ENCODE measurements around the gene ERMP1.
A peak's percentile ranks its signal among the peaks of the same experiment; 100 is the strongest.
"Not testable (repeated sequence)": the region's sequence is repeated elsewhere in the genome, so short reads cannot be mapped to it uniquely, and the experiment has no call there.

The ERMP1 gene

GRCh38 chr9:5813824-5814223 is 19.1 kb downstream of the ERMP1 start:
- no peak overlapping the region for H3K4me3 ChIP-seq (ENCODE audit: low read length)
- no peaks in the 10 kb centered on the region for H3K9me3 ChIP-seq (ENCODE audit: control insufficient read depth, low read length)
- no peaks in the 10 kb centered on the region for H3K4me1 ChIP-seq (ENCODE audit: control insufficient read depth, insufficient read depth, low read length)
- H3K9ac ChIP-seq (ENCODE audit: low read length) = no peak overlapping the region
- H3K36me3 ChIP-seq (ENCODE audit: control insufficient read depth, insufficient read depth, low read length, severe bottlenecking) = peaks cover 5% of the 10 kb centered on the region
- no peaks in the 10 kb centered on the region for H3K27me3 ChIP-seq (replicated peaks; ENCODE audit: control insufficient read depth, insufficient read depth, low read length)
- no peak for DNase-seq (ENCODE audit: low read depth)

- no peaks in the 10 kb centered on the region for H3K9me3 ChIP-seq (ENCODE audit: control insufficient read depth, low read length)
- no peak overlapping the region for H3K9ac ChIP-seq (ENCODE audit: low read length)
- DNase-seq (ENCODE audit: low read depth) = no peak
- H3K36me3 ChIP-seq (ENCODE audit: control insufficient read depth, insufficient read depth, low read length, severe bottlenecking) = peaks cover 5% of the 10 kb centered on the region
- H3K27me3 ChIP-seq (replicated peaks; ENCODE audit: control insufficient read depth, insufficient read depth, low read length) = no peaks in the 10 kb centered on the region
- no peak overlapping the region for H3K4me3 ChIP-seq (ENCODE audit: low read length)
- H3K4me1 ChIP-seq (ENCODE audit: control insufficient read depth, insufficient read depth, low read length) = no peaks in the 10 kb centered on the region
These were observed 21.2 kb downstream of the ERMP1 start for GRCh38 chr9:5811751-5812150.

DNA sequence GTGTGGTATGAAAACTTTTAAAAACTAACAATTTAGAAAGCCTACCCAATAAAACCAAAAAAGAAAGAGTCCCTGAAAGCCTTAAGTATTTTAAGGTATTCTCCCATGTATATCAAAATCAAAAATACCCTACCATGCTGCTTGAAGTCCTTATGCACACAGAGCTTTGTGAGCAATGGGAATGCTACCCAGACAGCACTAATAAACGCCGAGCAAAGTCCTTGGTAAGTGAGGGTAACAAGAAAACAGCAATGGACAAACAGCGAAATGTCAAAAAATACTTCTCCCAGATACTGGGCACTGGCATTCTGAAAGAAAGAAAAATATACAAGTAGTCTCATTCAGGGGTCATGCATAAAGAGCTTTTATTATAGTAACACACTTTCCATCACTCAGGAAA is 27.4 kb downstream of the ERMP1 start:
- Histone ChIP-seq H3K4me1 (ENCODE audit: control insufficient read depth, insufficient read depth, low read length) (peaks cover 7% of the 10 kb centered on the region), H3K9ac (ENCODE audit: low read length) (no peak overlapping the region), H3K9me3 (ENCODE audit: control insufficient read depth, low read length) (no peaks in the 10 kb centered on the region), H3K36me3 (ENCODE audit: control insufficient read depth, insufficient read depth, low read length, severe bottlenecking) (no peaks in the 10 kb centered on the region), H3K4me3 (ENCODE audit: low read length) (no peak overlapping the region), H3K27me3 (replicated peaks; ENCODE audit: control insufficient read depth, insufficient read depth, low read length) (no peaks in the 10 kb centered on the region)
- DNase-seq (ENCODE audit: low read depth) = no peak

DNA sequence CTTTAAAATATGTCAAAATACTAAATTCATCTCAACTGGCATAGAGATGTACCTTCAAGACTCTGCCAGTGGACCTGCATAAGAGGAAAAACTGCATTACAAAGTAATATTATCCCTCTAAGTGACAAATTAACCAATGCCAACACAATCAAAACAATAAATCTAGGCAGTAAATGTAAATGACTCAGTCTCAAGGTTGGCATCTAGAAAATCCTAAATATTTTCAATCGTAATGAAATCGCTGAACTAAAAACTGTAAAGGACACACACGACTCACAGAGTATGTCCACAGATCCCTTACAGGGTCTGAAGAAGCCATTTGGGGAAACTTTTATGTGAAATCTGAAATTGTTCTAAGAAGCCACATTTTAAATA is 31.2 kb downstream of the ERMP1 start:
- no peak for DNase-seq (ENCODE audit: low read depth)
- H3K27me3 ChIP-seq (replicated peaks; ENCODE audit: control insufficient read depth, insufficient read depth, low read length) = no peaks in the 10 kb centered on the region
- H3K9ac ChIP-seq (ENCODE audit: low read length) = no peak overlapping the region
- peaks cover 12% of the 10 kb centered on the region for H3K4me1 ChIP-seq (ENCODE audit: control insufficient read depth, insufficient read depth, low read length)
- H3K9me3 ChIP-seq (ENCODE audit: control insufficient read depth, low read length) = no peaks in the 10 kb centered on the region
- H3K4me3 ChIP-seq (ENCODE audit: low read length) = no peak overlapping the region
- no peaks in the 10 kb centered on the region for H3K36me3 ChIP-seq (ENCODE audit: control insufficient read depth, insufficient read depth, low read length, severe bottlenecking)

DNA sequence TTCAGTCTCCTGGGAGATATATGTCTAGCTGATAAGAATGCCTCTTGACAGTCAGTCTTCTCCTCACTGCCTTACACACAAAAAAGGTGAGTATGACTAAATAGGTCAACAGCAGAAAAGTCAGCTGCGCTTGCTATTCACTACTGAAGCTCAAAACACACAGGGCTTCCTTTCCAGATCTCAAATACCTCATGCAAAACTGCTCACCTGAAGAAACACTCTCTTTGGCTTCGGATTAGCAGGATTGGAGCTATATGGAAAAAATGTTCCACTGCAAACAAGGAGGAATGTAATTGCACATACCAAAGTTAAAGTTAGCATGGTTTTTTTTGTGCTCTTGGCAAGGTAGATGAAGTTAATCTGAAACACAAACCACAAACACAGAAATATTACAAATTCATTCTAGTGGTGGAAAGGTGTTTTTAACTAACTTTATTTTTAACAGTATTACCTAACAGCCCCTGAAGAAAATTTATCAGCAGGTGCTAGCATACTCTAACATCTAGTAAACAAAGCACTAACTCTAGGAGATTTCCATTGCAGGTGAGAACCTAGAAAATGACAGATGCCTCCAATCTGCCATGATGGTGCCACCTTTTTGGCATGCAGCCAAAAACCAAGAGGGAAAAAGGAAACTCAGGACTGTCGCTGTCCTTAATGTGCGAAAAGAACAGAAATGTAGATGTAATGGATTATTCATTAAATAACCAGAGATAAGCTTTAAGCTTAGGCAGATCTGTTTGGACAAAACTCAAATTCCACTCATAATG is 31.8 kb downstream of the ERMP1 start:
- DNase-seq (ENCODE audit: low read depth) = peak; percentile 17
- H3K9me3 ChIP-seq (ENCODE audit: control insufficient read depth, low read length) = no peaks in the 10 kb centered on the region
- H3K27me3 ChIP-seq (replicated peaks; ENCODE audit: control insufficient read depth, insufficient read depth, low read length) = no peaks in the 10 kb centered on the region
- no peak overlapping the region for H3K4me3 ChIP-seq (ENCODE audit: low read length)
- no peaks in the 10 kb centered on the region for H3K36me3 ChIP-seq (ENCODE audit: control insufficient read depth, insufficient read depth, low read length, severe bottlenecking)
- peaks cover 12% of the 10 kb centered on the region for H3K4me1 ChIP-seq (ENCODE audit: control insufficient read depth, insufficient read depth, low read length)
- no peak overlapping the region for H3K9ac ChIP-seq (ENCODE audit: low read length)

DNA sequence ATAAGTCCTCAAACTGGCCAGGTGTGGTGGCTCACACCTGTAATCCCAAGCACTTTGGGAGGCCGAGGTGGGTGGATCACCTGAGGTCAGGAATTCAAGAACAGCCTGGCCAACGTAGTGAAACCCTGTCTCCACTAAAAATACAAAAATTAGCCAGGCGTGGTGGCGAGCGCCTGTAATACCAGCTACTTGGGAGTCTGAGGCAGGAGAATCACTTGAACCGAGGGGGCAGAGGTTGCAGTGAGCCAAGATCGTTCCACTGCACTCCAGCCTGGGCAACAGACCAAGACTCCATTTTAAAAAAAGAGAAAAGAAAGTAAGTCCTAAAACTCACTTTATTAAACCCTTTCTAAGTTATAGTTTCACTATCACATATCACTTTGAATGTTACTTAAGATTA is 32.5 kb downstream of the ERMP1 start:
- H3K9me3 ChIP-seq (ENCODE audit: control insufficient read depth, low read length); H3K27me3 ChIP-seq (replicated peaks; ENCODE audit: control insufficient read depth, insufficient read depth, low read length); H3K4me3 ChIP-seq (ENCODE audit: low read length); H3K9ac ChIP-seq (ENCODE audit: low read length); H3K36me3 ChIP-seq (ENCODE audit: control insufficient read depth, insufficient read depth, low read length, severe bottlenecking); DNase-seq (ENCODE audit: low read depth): not testable (repeated sequence)
- peaks cover 12% of the 10 kb centered on the region for H3K4me1 ChIP-seq (ENCODE audit: control insufficient read depth, insufficient read depth, low read length)

DNA sequence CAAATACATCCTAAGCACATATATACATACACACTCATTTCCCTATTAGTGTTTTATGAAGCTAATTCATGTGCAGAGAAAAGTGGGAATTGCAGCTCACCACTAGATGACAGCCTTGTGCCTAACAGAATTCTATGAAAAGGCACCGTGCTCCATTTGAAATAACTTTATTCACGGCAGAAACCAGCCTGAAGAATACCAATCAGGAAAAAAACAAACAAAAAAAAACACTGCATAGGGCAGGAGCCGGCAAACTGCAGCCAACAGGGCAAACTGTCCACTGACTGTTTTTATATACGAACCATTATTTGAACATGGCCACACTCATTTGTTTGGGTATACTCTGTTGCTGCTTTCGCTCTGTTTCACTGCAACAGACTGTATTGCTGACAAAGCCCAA is 33.6 kb downstream of the ERMP1 start:
- Histone ChIP-seq H3K4me3 (ENCODE audit: low read length) (peak overlapping the region; percentile 66), H3K27me3 (replicated peaks; ENCODE audit: control insufficient read depth, insufficient read depth, low read length) (no peaks in the 10 kb centered on the region), H3K4me1 (ENCODE audit: control insufficient read depth, insufficient read depth, low read length) (peaks cover 12% of the 10 kb centered on the region), H3K9me3 (ENCODE audit: control insufficient read depth, low read length) (no peaks in the 10 kb centered on the region), H3K36me3 (ENCODE audit: control insufficient read depth, insufficient read depth, low read length, severe bottlenecking) (no peaks in the 10 kb centered on the region), H3K9ac (ENCODE audit: low read length) (peak overlapping the region; percentile 48)
- peak; percentile 80 for DNase-seq (ENCODE audit: low read depth)

- H3K9me3 ChIP-seq (ENCODE audit: control insufficient read depth, low read length) = no peaks in the 10 kb centered on the region
- DNase-seq (ENCODE audit: low read depth) = no peak
- no peak overlapping the region for H3K4me3 ChIP-seq (ENCODE audit: low read length)
- no peaks in the 10 kb centered on the region for H3K27me3 ChIP-seq (replicated peaks; ENCODE audit: control insufficient read depth, insufficient read depth, low read length)
- peaks cover 12% of the 10 kb centered on the region for H3K4me1 ChIP-seq (ENCODE audit: control insufficient read depth, insufficient read depth, low read length)
- no peaks in the 10 kb centered on the region for H3K36me3 ChIP-seq (ENCODE audit: control insufficient read depth, insufficient read depth, low read length, severe bottlenecking)
- H3K9ac ChIP-seq (ENCODE audit: low read length) = no peak overlapping the region
These were observed 34.3 kb downstream of the ERMP1 start for GRCh38 chr9:5798581-5798980.

DNA sequence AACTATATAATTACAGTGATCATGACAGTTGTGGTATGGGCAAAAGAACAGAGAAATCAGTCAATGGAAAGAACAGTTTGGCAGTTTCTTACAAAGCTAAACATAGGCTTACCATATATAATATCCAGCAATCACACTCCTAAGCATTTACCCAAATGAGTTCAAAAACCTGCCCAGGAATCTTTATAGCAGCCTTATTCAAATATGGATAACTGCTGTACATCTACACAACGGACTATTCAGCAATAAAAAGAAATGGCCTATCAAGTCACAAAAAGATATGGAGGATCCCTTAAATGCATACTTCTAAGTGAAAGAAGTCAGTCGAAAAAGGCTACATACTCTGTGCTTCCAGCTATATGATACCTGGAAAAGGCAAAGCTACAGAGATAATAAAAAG is 36.6 kb downstream of the ERMP1 start:
- Histone ChIP-seq H3K27me3 (replicated peaks; ENCODE audit: control insufficient read depth, insufficient read depth, low read length) (no peaks in the 10 kb centered on the region), H3K4me3 (ENCODE audit: low read length) (no peak overlapping the region), H3K9me3 (ENCODE audit: control insufficient read depth, low read length) (no peaks in the 10 kb centered on the region), H3K36me3 (ENCODE audit: control insufficient read depth, insufficient read depth, low read length, severe bottlenecking) (no peaks in the 10 kb centered on the region), H3K9ac (ENCODE audit: low read length) (no peak overlapping the region), H3K4me1 (ENCODE audit: control insufficient read depth, insufficient read depth, low read length) (peaks cover 12% of the 10 kb centered on the region)
- DNase-seq (ENCODE audit: low read depth) = no peak

DNA sequence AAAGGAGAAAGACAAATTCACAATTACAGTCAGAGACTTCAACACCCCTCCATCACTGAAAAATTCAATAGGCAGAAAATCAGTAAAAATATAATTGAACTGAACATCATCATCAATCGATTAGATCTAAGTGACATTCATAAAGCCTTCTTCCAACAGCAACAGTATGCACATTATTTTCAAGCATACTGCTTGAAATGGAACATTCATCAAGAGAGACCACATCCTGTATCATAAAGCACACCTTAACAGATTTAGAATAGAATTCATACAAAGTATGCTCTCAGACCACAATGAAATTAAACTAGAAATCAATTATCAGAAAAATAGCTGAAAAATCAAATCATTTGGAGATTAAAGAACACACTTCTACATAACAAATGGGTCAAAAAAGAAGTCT is 39.1 kb downstream of the ERMP1 start:
- Histone ChIP-seq H3K27me3 (replicated peaks; ENCODE audit: control insufficient read depth, insufficient read depth, low read length) (no peaks in the 10 kb centered on the region), H3K4me1 (ENCODE audit: control insufficient read depth, insufficient read depth, low read length) (no peaks in the 10 kb centered on the region), H3K9me3 (ENCODE audit: control insufficient read depth, low read length) (no peaks in the 10 kb centered on the region), H3K9ac (ENCODE audit: low read length) (no peak overlapping the region), H3K4me3 (ENCODE audit: low read length) (no peak overlapping the region), H3K36me3 (ENCODE audit: control insufficient read depth, insufficient read depth, low read length, severe bottlenecking) (no peaks in the 10 kb centered on the region)
- no peak for DNase-seq (ENCODE audit: low read depth)

GRCh38 chr9:5791870-5792269 is 41.0 kb downstream of the ERMP1 start:
- H3K27me3 ChIP-seq (replicated peaks; ENCODE audit: control insufficient read depth, insufficient read depth, low read length) = no peaks in the 10 kb centered on the region
- no peak for DNase-seq (ENCODE audit: low read depth)
- H3K9me3 ChIP-seq (ENCODE audit: control insufficient read depth, low read length) = no peaks in the 10 kb centered on the region
- H3K9ac ChIP-seq (ENCODE audit: low read length) = no peak overlapping the region
- no peak overlapping the region for H3K4me3 ChIP-seq (ENCODE audit: low read length)
- no peaks in the 10 kb centered on the region for H3K4me1 ChIP-seq (ENCODE audit: control insufficient read depth, insufficient read depth, low read length)
- peaks cover under 1% of the 10 kb centered on the region for H3K36me3 ChIP-seq (ENCODE audit: control insufficient read depth, insufficient read depth, low read length, severe bottlenecking)

DNA sequence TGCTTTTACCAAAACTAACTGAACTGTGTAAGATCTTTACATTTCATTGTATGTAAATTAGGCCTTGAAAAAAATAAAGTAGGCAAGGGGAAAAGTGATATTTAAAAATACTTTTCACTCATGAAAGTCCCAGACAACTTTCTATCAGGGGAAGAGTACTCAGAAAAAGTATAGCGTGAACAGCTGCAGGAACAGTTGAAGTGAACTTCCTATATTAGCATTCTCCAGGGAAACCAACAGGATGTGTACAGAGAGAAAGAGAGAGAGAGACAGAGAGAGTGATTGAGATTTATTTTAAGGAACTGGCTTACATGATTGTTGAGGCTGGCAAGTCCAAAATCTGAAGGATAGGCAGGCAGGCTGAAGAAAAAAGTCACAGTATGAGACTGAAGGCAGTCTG is 42.0 kb downstream of the ERMP1 start:
- Histone ChIP-seq H3K9me3 (ENCODE audit: control insufficient read depth, low read length) (no peaks in the 10 kb centered on the region), H3K36me3 (ENCODE audit: control insufficient read depth, insufficient read depth, low read length, severe bottlenecking) (peaks cover 7% of the 10 kb centered on the region), H3K9ac (ENCODE audit: low read length) (no peak overlapping the region), H3K4me3 (ENCODE audit: low read length) (no peak overlapping the region), H3K27me3 (replicated peaks; ENCODE audit: control insufficient read depth, insufficient read depth, low read length) (no peaks in the 10 kb centered on the region), H3K4me1 (ENCODE audit: control insufficient read depth, insufficient read depth, low read length) (no peaks in the 10 kb centered on the region)
- DNase-seq (ENCODE audit: low read depth) = no peak
